Measurements from ENCODE around the gene MAML1.

DNA sequence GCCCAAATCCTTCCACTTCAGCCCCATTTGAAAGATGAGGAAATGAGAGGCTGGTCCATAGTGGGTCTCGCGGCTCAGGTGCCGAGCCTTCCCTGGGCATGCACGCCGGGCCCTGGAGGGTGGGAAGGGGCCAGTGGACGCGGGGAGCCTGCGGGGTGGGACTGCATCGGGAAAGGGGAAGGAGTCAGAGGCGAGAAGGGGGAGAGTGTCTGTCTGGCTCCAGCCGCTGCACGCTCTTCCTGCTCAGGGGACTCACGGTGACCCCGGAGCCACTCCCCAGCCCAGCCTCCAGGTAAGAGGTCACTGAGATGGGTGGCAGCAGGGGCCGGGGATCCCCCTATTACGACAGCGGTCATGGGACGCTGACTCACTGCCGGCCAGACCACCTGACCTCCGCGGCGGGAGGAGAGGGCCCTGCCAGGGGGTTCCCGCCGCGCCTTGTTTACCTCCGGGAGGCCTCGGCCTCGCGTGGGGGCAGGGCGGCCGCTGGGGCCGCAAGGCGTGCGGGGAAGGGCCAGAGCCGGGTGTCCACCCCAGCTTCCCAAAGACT is 86.2 kb downstream of the MAML1 start:
- TF ChIP-seq POLR2A (IDR thresholded peaks at IDR 0.05; ENCODE audit: low read depth, low read length) (peak; percentile 63), POLR2AphosphoS5 (IDR thresholded peaks at IDR 0.05; ENCODE audit: low read depth, low read length) (no peak), POU2F2 (IDR thresholded peaks at IDR 0.05; ENCODE audit: low read depth, low read length) (peak; percentile 71; the same call in 1 of the 2 replicates), PAX5 (IDR thresholded peaks at IDR 0.05; ENCODE audit: insufficient read depth, low read length, severe bottlenecking) (peak; percentile 89), TAF1 (IDR thresholded peaks at IDR 0.05; ENCODE audit: low read depth, low read length) (peak; percentile 31; the same call in 1 of the 2 replicates)
